NCI-H226 (cell line): Measurements from ENCODE around the gene SPRYD4.

ENCODE experiments used
- DNase-seq: peaks from one replicate; pipeline ENCODE4 v3.0.0-alpha.2; 2015

SPRYD4 gene

GRCh38 chr12:56522411-56523193 is 54.2 kb downstream of the SPRYD4 start:
- peak; percentile 40 for DNase-seq

GRCh38 chr12:56528846-56529245 is 60.5 kb downstream of the SPRYD4 start:
- DNase-seq: peak; percentile 46
